Measurements from ENCODE around the gene RAD51B.

- TF ChIP-seq EZH2 (IDR thresholded peaks at IDR 0.05; ENCODE audit: low read length), result no peak
- no peak for TF ChIP-seq CTCF (optimal IDR thresholded peaks at IDR 0.05 in 1 of 3, IDR thresholded peaks at IDR 0.05 in 1 of 3, conservative IDR thresholded peaks at IDR 0.05 in 1 of 3; ENCODE audit: extremely low read depth in 1 of 3, insufficient read depth in 2 of 3, low read length in 3 of 3)
These were observed 865.2 kb downstream of the RAD51B start for GRCh38 chr14:68684466-68685418.

Measured in keratinocyte (primary cell).